Measurements from ENCODE around the gene TMEM154.

Gene TMEM154

GRCh38 chr4:152713951-152714705, 34.3 kb upstream of the TMEM154 start:
- Histone ChIP-seq H3K4me1 (ENCODE audit: control insufficient read depth in 5 of 5, insufficient read depth in 5 of 5, low read length in 5 of 5) (peaks cover 0 to 2% (median 0%) of the 10 kb centered on the region in 5 donors), H3K27me3 (ENCODE audit: control insufficient read depth in 5 of 5, insufficient read depth in 4 of 5, low read length in 5 of 5) (peaks cover 0 to 4% (median 0%) of the 10 kb centered on the region in 5 donors), H3K27ac (ENCODE audit: low read depth, low read length) (no peak overlapping the region), H3K9ac (ENCODE audit: low read length in 5 of 5) (no peak overlapping the region), H3K36me3 (ENCODE audit: control insufficient read depth in 5 of 5, insufficient read depth in 5 of 5, low read length in 5 of 5) (no peaks in the 10 kb centered on the region), H3K4me3 (ENCODE audit: low read depth in 1 of 5, low read length in 5 of 5) (no peak overlapping the region), H3K9me3 (ENCODE audit: control insufficient read depth in 5 of 5, low read length in 5 of 5) (peaks cover 0 to 2% (median 0%) of the 10 kb centered on the region in 5 donors)

- Histone ChIP-seq H3K9me3 (ENCODE audit: control insufficient read depth in 5 of 5, low read length in 5 of 5) (peaks cover 0 to 5% (median 0%) of the 10 kb centered on the region in 5 donors), H3K4me1 (ENCODE audit: control insufficient read depth in 5 of 5, insufficient read depth in 5 of 5, low read length in 5 of 5) (peaks cover 0 to 2% (median 0%) of the 10 kb centered on the region in 5 donors), H3K27ac (ENCODE audit: low read depth, low read length) (no peak overlapping the region), H3K27me3 (ENCODE audit: control insufficient read depth in 5 of 5, insufficient read depth in 4 of 5, low read length in 5 of 5) (peaks cover 0 to 3% (median 0%) of the 10 kb centered on the region in 5 donors), H3K4me3 (ENCODE audit: low read depth in 1 of 5, low read length in 5 of 5) (no peak overlapping the region), H3K36me3 (ENCODE audit: control insufficient read depth in 5 of 5, insufficient read depth in 5 of 5, low read length in 5 of 5) (no peaks in the 10 kb centered on the region), H3K9ac (ENCODE audit: low read length in 5 of 5) (peak overlapping the region in 1 of 5 donors; percentile 11)
Observed at GRCh38 chr4:152709675-152710438, 30.1 kb upstream of the TMEM154 start.

- Histone ChIP-seq H3K27ac (ENCODE audit: low read depth, low read length) (no peak overlapping the region), H3K27me3 (ENCODE audit: control insufficient read depth in 5 of 5, insufficient read depth in 4 of 5, low read length in 5 of 5) (peaks cover 0 to 4% (median 0%) of the 10 kb centered on the region in 5 donors), H3K4me3 (ENCODE audit: low read depth in 1 of 5, low read length in 5 of 5) (no peak overlapping the region), H3K9ac (ENCODE audit: low read length in 5 of 5) (no peak overlapping the region), H3K4me1 (ENCODE audit: control insufficient read depth in 5 of 5, insufficient read depth in 5 of 5, low read length in 5 of 5) (no peaks in the 10 kb centered on the region), H3K36me3 (ENCODE audit: control insufficient read depth in 5 of 5, insufficient read depth in 5 of 5, low read length in 5 of 5) (no peaks in the 10 kb centered on the region), H3K9me3 (ENCODE audit: control insufficient read depth in 5 of 5, low read length in 5 of 5) (peaks cover 0 to 12% (median 3%) of the 10 kb centered on the region in 5 donors)
Observed at GRCh38 chr4:152708796-152709195, 29.0 kb upstream of the TMEM154 start.

GRCh38 chr4:152708361-152708760, 28.6 kb upstream of the TMEM154 start:
- H3K36me3 ChIP-seq (ENCODE audit: control insufficient read depth in 5 of 5, insufficient read depth in 5 of 5, low read length in 5 of 5): no peaks in the 10 kb centered on the region
- no peak overlapping the region for H3K9ac ChIP-seq (ENCODE audit: low read length in 5 of 5)
- H3K4me3 ChIP-seq (ENCODE audit: low read depth in 1 of 5, low read length in 5 of 5): no peak overlapping the region
- no peak overlapping the region for H3K27ac ChIP-seq (ENCODE audit: low read depth, low read length)
- peaks cover 0 to 4% (median 0%) of the 10 kb centered on the region in 5 donors for H3K27me3 ChIP-seq (ENCODE audit: control insufficient read depth in 5 of 5, insufficient read depth in 4 of 5, low read length in 5 of 5)
- H3K4me1 ChIP-seq (ENCODE audit: control insufficient read depth in 5 of 5, insufficient read depth in 5 of 5, low read length in 5 of 5): no peaks in the 10 kb centered on the region
- H3K9me3 ChIP-seq (ENCODE audit: control insufficient read depth in 5 of 5, low read length in 5 of 5): peaks cover 0 to 13% (median 3%) of the 10 kb centered on the region in 5 donors

GRCh38 chr4:152707632-152708031, 27.8 kb upstream of the TMEM154 start:
- no peak overlapping the region for H3K27ac ChIP-seq (ENCODE audit: low read depth, low read length)
- H3K36me3 ChIP-seq (ENCODE audit: control insufficient read depth in 5 of 5, insufficient read depth in 5 of 5, low read length in 5 of 5): no peaks in the 10 kb centered on the region
- no peak overlapping the region for H3K4me3 ChIP-seq (ENCODE audit: low read depth in 1 of 5, low read length in 5 of 5)
- H3K9me3 ChIP-seq (ENCODE audit: control insufficient read depth in 5 of 5, low read length in 5 of 5): peaks cover 0 to 13% (median 3%) of the 10 kb centered on the region in 5 donors
- H3K4me1 ChIP-seq (ENCODE audit: control insufficient read depth in 5 of 5, insufficient read depth in 5 of 5, low read length in 5 of 5): no peaks in the 10 kb centered on the region
- peaks cover 0 to 4% (median 0%) of the 10 kb centered on the region in 5 donors for H3K27me3 ChIP-seq (ENCODE audit: control insufficient read depth in 5 of 5, insufficient read depth in 4 of 5, low read length in 5 of 5)
- no peak overlapping the region for H3K9ac ChIP-seq (ENCODE audit: low read length in 5 of 5)

GRCh38 chr4:152705903-152706302, 26.1 kb upstream of the TMEM154 start:
- H3K9me3 ChIP-seq (ENCODE audit: control insufficient read depth in 5 of 5, low read length in 5 of 5): peaks cover 0 to 13% (median 3%) of the 10 kb centered on the region in 5 donors
- peaks cover 0 to 10% (median 5%) of the 10 kb centered on the region in 5 donors for H3K27me3 ChIP-seq (ENCODE audit: control insufficient read depth in 5 of 5, insufficient read depth in 4 of 5, low read length in 5 of 5)
- no peaks in the 10 kb centered on the region for H3K4me1 ChIP-seq (ENCODE audit: control insufficient read depth in 5 of 5, insufficient read depth in 5 of 5, low read length in 5 of 5)
- no peaks in the 10 kb centered on the region for H3K36me3 ChIP-seq (ENCODE audit: control insufficient read depth in 5 of 5, insufficient read depth in 5 of 5, low read length in 5 of 5)
- no peak overlapping the region for H3K27ac ChIP-seq (ENCODE audit: low read depth, low read length)
- no peak overlapping the region for H3K4me3 ChIP-seq (ENCODE audit: low read depth in 1 of 5, low read length in 5 of 5)
- H3K9ac ChIP-seq (ENCODE audit: low read length in 5 of 5): no peak overlapping the region

GRCh38 chr4:152704788-152705187, 25.0 kb upstream of the TMEM154 start:
- no peaks in the 10 kb centered on the region for H3K4me1 ChIP-seq (ENCODE audit: control insufficient read depth in 5 of 5, insufficient read depth in 5 of 5, low read length in 5 of 5)
- H3K27ac ChIP-seq (ENCODE audit: low read depth, low read length): no peak overlapping the region
- no peak overlapping the region for H3K9ac ChIP-seq (ENCODE audit: low read length in 5 of 5)
- H3K36me3 ChIP-seq (ENCODE audit: control insufficient read depth in 5 of 5, insufficient read depth in 5 of 5, low read length in 5 of 5): no peaks in the 10 kb centered on the region
- peaks cover 0 to 13% (median 3%) of the 10 kb centered on the region in 5 donors for H3K9me3 ChIP-seq (ENCODE audit: control insufficient read depth in 5 of 5, low read length in 5 of 5)
- peaks cover 0 to 10% (median 5%) of the 10 kb centered on the region in 5 donors for H3K27me3 ChIP-seq (ENCODE audit: control insufficient read depth in 5 of 5, insufficient read depth in 4 of 5, low read length in 5 of 5)
- H3K4me3 ChIP-seq (ENCODE audit: low read depth in 1 of 5, low read length in 5 of 5): no peak overlapping the region

- Histone ChIP-seq H3K9me3 (ENCODE audit: control insufficient read depth in 5 of 5, low read length in 5 of 5) (peaks cover 0 to 11% (median 3%) of the 10 kb centered on the region in 5 donors), H3K4me1 (ENCODE audit: control insufficient read depth in 5 of 5, insufficient read depth in 5 of 5, low read length in 5 of 5) (no peaks in the 10 kb centered on the region), H3K4me3 (ENCODE audit: low read depth in 1 of 5, low read length in 5 of 5) (no peak overlapping the region), H3K27ac (ENCODE audit: low read depth, low read length) (no peak overlapping the region), H3K9ac (ENCODE audit: low read length in 5 of 5) (no peak overlapping the region), H3K27me3 (ENCODE audit: control insufficient read depth in 5 of 5, insufficient read depth in 4 of 5, low read length in 5 of 5) (peaks cover 0 to 10% (median 5%) of the 10 kb centered on the region in 5 donors), H3K36me3 (ENCODE audit: control insufficient read depth in 5 of 5, insufficient read depth in 5 of 5, low read length in 5 of 5) (no peaks in the 10 kb centered on the region)
Observed at GRCh38 chr4:152700151-152700550, 20.4 kb upstream of the TMEM154 start.

- Histone ChIP-seq H3K27ac (ENCODE audit: low read depth, low read length) (no peak overlapping the region), H3K4me3 (ENCODE audit: low read depth in 1 of 5, low read length in 5 of 5) (no peak overlapping the region), H3K36me3 (ENCODE audit: control insufficient read depth in 5 of 5, insufficient read depth in 5 of 5, low read length in 5 of 5) (no peaks in the 10 kb centered on the region), H3K27me3 (ENCODE audit: control insufficient read depth in 5 of 5, insufficient read depth in 4 of 5, low read length in 5 of 5) (peaks cover 0 to 8% (median 5%) of the 10 kb centered on the region in 5 donors), H3K9ac (ENCODE audit: low read length in 5 of 5) (no peak overlapping the region), H3K4me1 (ENCODE audit: control insufficient read depth in 5 of 5, insufficient read depth in 5 of 5, low read length in 5 of 5) (no peaks in the 10 kb centered on the region), H3K9me3 (ENCODE audit: control insufficient read depth in 5 of 5, low read length in 5 of 5) (peaks cover 0 to 6% (median 3%) of the 10 kb centered on the region in 5 donors)
Observed at GRCh38 chr4:152699313-152699712, 19.5 kb upstream of the TMEM154 start.

GRCh38 chr4:152698089-152698499, 18.3 kb upstream of the TMEM154 start:
- H3K27ac ChIP-seq (ENCODE audit: low read depth, low read length): no peak overlapping the region
- H3K27me3 ChIP-seq (ENCODE audit: control insufficient read depth in 5 of 5, insufficient read depth in 4 of 5, low read length in 5 of 5): peaks cover 0 to 6% (median 5%) of the 10 kb centered on the region in 5 donors
- H3K4me3 ChIP-seq (ENCODE audit: low read depth in 1 of 5, low read length in 5 of 5): no peak overlapping the region
- no peaks in the 10 kb centered on the region for H3K4me1 ChIP-seq (ENCODE audit: control insufficient read depth in 5 of 5, insufficient read depth in 5 of 5, low read length in 5 of 5)
- no peaks in the 10 kb centered on the region for H3K9me3 ChIP-seq (ENCODE audit: control insufficient read depth in 5 of 5, low read length in 5 of 5)
- H3K36me3 ChIP-seq (ENCODE audit: control insufficient read depth in 5 of 5, insufficient read depth in 5 of 5, low read length in 5 of 5): no peaks in the 10 kb centered on the region
- H3K9ac ChIP-seq (ENCODE audit: low read length in 5 of 5): no peak overlapping the region

Data from subcutaneous abdominal adipose tissue (tissue), 5 donors.